Bronchial epithelial cell (primary cell): ENCODE data around the gene RAB6B. TPM values are rescaled to one million over a fixed set of nuclear protein-coding genes. Genes with fewer than 3 reads are reported as not detected.

Source experiments
- DNase-seq: peaks from one replicate; pipeline ENCODE4 v3.0.0-alpha.2; 2010; ENCODE audit warnings: low read depth
- FAIRE-seq: peaks from 2 replicates; lab custom pipeline; 2011; peaks lifted over from hg19 to GRCh38; lab: Jason Lieb, UNC
- H3K27me3 ChIP-seq: 2 replicates; pipeline ENCODE4 v1.5.1; 2011; ENCODE audit warnings: low read length; ENCODE audit not compliant: control insufficient read depth, insufficient read depth
- H3K36me3 ChIP-seq: 2 replicates; pipeline ENCODE4 v1.5.1; 2011; ENCODE audit warnings: low read length; ENCODE audit not compliant: control insufficient read depth, insufficient read depth
- H3K4me3 ChIP-seq: 2 replicates; pipeline ENCODE4 v1.5.1; 2011; ENCODE audit warnings: mild to moderate bottlenecking, low read depth, low read length, control low read depth
- CTCF ChIP-seq: IDR thresholded peaks from 2 replicates; pipeline ENCODE4 v1.5.1; 2011; ENCODE audit warnings: mild to moderate bottlenecking, moderate library complexity, low read length, control low read depth, inconsistent platforms; ENCODE audit not compliant: insufficient read depth, severe bottlenecking
- total RNA-seq: library from RNA; depleted of rRNA; stranded (reverse); fragments of >200 nt; gene quantifications from 2 replicates; pipeline ENCODE4 v1.2.1, GENCODE V29; 2014

RAB6B gene
- total RNA-seq, 1 donor from 2014 or later, result under 0.01 TPM

GRCh38 chr3:133921592-133921991 lies 25.9 kb upstream of the RAB6B start:
- no peak for FAIRE-seq
- no peak overlapping the region for H3K4me3 ChIP-seq
- no peak for DNase-seq
- H3K27me3 ChIP-seq, result peaks cover 7% of the 10 kb centered on the region
- no peaks in the 10 kb centered on the region for H3K36me3 ChIP-seq
- no peak for TF ChIP-seq CTCF

GRCh38 chr3:133917144-133917543 lies 21.5 kb upstream of the RAB6B start:
- Histone ChIP-seq H3K27me3 (peaks cover 3% of the 10 kb centered on the region), H3K36me3 (no peaks in the 10 kb centered on the region), H3K4me3 (no peak overlapping the region)
- DNase-seq, result no peak
- FAIRE-seq, result no peak
- no peak for TF ChIP-seq CTCF

GRCh38 chr3:133915685-133916658 lies 20.3 kb upstream of the RAB6B start:
- Histone ChIP-seq H3K27me3 (peaks cover 3% of the 10 kb centered on the region), H3K36me3 (no peaks in the 10 kb centered on the region), H3K4me3 (no peak overlapping the region)
- FAIRE-seq (no peak), DNase-seq (peak; percentile 56)
- TF ChIP-seq CTCF, result no peak

GRCh38 chr3:133914839-133915600 lies 19.3 kb upstream of the RAB6B start:
- DNase-seq, result no peak
- Histone ChIP-seq H3K36me3 (no peaks in the 10 kb centered on the region), H3K27me3 (peaks cover 3% of the 10 kb centered on the region), H3K4me3 (no peak overlapping the region)
- no peak for TF ChIP-seq CTCF
- no peak for FAIRE-seq

- TF ChIP-seq CTCF, result peak; percentile 21
- no peaks in the 10 kb centered on the region for H3K36me3 ChIP-seq
- H3K4me3 ChIP-seq, result no peak overlapping the region
- no peak for FAIRE-seq
- no peaks in the 10 kb centered on the region for H3K27me3 ChIP-seq
- no peak for DNase-seq
These were observed 14.7 kb upstream of the RAB6B start for GRCh38 chr3:133910422-133910821.
